HG02884 (cell line): Measurements from ENCODE around the gene CTXN2.

Experiments
- ATAC-seq: cut with Tn5 transposase; IDR thresholded peaks from one replicate; pipeline ENCODE4 v1.9.1; 2021; ENCODE audit warnings: mild to moderate bottlenecking, moderate library complexity; ENCODE audit not compliant: unreplicated experiment

CTXN2 gene

GRCh38 chr15:48221885-48222284, 30.4 kb downstream of the CTXN2 start:
- no peak for ATAC-seq

DNA sequence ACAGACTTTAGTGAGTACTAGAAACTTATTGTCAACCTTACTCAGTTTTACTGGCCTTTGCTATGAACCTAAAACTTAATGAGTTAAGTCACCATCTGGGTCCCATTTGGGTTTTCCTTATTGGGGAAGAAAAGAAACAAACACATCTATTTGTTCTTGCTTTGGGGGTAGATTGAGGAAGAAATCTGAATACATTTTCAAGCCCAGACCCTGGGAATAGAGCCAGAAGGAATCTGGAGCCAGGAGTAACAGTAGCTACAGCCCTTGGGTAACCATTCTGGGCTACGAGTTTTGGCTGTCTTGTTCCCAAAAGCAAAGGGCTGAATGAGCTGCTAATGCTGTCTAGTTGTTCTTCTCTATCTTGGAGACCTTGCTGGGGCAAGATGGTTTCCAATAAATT, 31.2 kb downstream of the CTXN2 start:
- no peak for ATAC-seq

DNA sequence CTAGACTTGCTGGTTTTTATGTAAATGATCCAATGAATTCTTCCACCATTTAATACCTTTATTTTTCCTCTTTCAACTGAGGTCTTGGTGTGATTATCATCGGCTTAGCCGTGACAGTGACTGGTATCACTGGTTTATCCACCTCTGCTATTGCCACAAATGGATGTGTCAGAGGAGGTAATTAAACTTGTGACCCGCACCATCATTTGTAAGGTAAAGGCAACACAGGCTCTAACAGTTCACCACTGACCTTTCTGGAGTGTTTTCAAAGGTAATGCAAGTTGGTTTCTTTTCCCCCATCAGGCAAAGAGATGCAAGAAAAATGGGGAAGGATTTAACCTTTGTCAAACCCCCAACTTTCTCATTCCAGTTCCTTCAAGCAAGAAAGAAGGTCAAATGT, 34.3 kb downstream of the CTXN2 start:
- ATAC-seq, result no peak

DNA sequence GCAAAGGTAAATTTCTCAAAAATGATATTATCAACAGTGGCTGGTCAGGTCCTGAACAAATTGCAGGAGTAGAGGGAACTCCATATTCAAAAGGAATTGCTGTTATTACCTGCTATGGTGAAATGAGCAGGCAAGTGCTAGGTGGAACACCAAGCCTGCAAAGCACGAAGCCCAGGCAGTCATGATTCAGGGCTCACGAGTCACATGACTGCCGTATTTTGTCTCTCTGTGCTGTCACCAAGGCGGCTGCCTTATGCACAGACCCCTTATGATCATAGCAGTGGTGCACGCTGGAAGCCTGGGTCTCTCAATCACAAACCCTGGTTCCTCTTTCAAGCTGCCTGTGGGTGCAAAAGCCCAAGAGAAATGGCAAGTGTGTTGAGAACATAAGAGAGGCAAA, 39.0 kb downstream of the CTXN2 start:
- ATAC-seq, result no peak

- no peak for ATAC-seq
Measured at GRCh38 chr15:48233246-48233645, 41.8 kb downstream of the CTXN2 start.

GRCh38 chr15:48239334-48239733, 47.9 kb downstream of the CTXN2 start:
- ATAC-seq, result no peak

DNA sequence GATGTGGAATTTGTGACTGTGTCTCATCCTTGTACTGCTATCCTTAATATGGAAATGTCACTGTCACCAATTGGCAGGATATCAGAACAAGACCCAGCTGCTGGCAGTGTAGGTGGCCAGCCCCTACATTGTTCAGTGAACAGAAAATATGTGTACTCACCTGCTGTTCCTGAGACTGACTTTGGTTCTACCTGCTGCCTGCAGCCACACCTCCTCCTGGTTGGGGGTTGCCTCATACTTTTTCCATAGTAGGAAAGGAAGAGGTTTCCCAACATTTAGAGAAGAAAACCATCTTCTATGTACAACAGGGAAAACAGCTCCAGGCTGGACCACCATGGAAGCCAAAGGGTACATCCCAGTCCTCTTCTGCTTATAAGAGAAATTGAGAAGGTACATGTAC, 50.5 kb downstream of the CTXN2 start:
- ATAC-seq, result no peak

GRCh38 chr15:48242535-48242934, 51.1 kb downstream of the CTXN2 start:
- no peak for ATAC-seq

- ATAC-seq, result no peak
Measured at GRCh38 chr15:48244921-48245320, 53.5 kb downstream of the CTXN2 start.

- ATAC-seq, result no peak
Measured at GRCh38 chr15:48248414-48248813, 56.9 kb downstream of the CTXN2 start.

GRCh38 chr15:48250640-48251076, 59.2 kb downstream of the CTXN2 start:
- ATAC-seq, result no peak

GRCh38 chr15:48253172-48253571, 61.7 kb downstream of the CTXN2 start:
- ATAC-seq, result no peak
